OCI-M2 (cell line): ENCODE measurements around the gene TNPO3.

Source experiments
- DNase-seq: peaks from one replicate; lab custom pipeline; 2025; ENCODE audit not compliant: unreplicated experiment; lab: John Stamatoyannopoulos, UW

TNPO3 gene

GRCh38 chr7:128940494-128941322 is 114.2 kb downstream of the TNPO3 start:
- DNase-seq: no peak

- no peak for DNase-seq
Measured at GRCh38 chr7:128939861-128940410, 115.0 kb downstream of the TNPO3 start.

- no peak for DNase-seq
Measured at GRCh38 chr7:128939075-128939860, 115.6 kb downstream of the TNPO3 start.

- DNase-seq: no peak
Measured at GRCh38 chr7:128938544-128939074, 116.3 kb downstream of the TNPO3 start.

GRCh38 chr7:128937647-128938543 is 117.0 kb downstream of the TNPO3 start, which contains the start of gene IRF5:
IRF5 (plus strand) TSS chr7:128937927; CDS start chr7:128942082, 4,155 bp downstream.
- no peak for DNase-seq

GRCh38 chr7:128937271-128937646 is 117.7 kb downstream of the TNPO3 start:
- no peak for DNase-seq

- DNase-seq: no peak
Measured at GRCh38 chr7:128936798-128937197, 118.1 kb downstream of the TNPO3 start.

GRCh38 chr7:128935342-128935730 is 119.6 kb downstream of the TNPO3 start:
- no peak for DNase-seq

- no peak for DNase-seq
Measured at GRCh38 chr7:128934361-128935341, 120.3 kb downstream of the TNPO3 start.

- DNase-seq: no peak
Measured at GRCh38 chr7:128933180-128933891, 121.6 kb downstream of the TNPO3 start.

- no peak for DNase-seq
Measured at GRCh38 chr7:128932862-128933179, 122.1 kb downstream of the TNPO3 start.

GRCh38 chr7:128931965-128932861 is 122.7 kb downstream of the TNPO3 start:
- DNase-seq: no peak

GRCh38 chr7:128931190-128931798 is 123.6 kb downstream of the TNPO3 start:
- no peak for DNase-seq

- no peak for DNase-seq
Measured at GRCh38 chr7:128928882-128929788, 125.8 kb downstream of the TNPO3 start.

GRCh38 chr7:128928159-128928813 is 126.6 kb downstream of the TNPO3 start:
- DNase-seq: no peak
